CD4-positive, CD25-positive, alpha-beta regulatory T cell (primary cell): Measurements from ENCODE around the gene SMPD4. TPM values are rescaled to one million over a fixed set of nuclear protein-coding genes. Genes with fewer than 3 reads are reported as not detected.
"Not testable (repeated sequence)": the region's sequence is repeated elsewhere in the genome, so short reads cannot be mapped to it uniquely, and the experiment has no call there.

Source experiments
- ATAC-seq, 2 donors: fragments of 150-1000 bp; cut with Tn5 transposase; one replicate each; pipeline ENCODE4 v1.10.0; 2021; ENCODE audit warnings: low read depth in 2 of 2, moderate number of reproducible peaks in 2 of 2, moderate library complexity in 1 of 2
- DNase-seq, 3 donors: peaks; one replicate each; pipeline versions ENCODE4 v3.0.0 to v3.0.0-alpha.2; 2012 to 2022; ENCODE audit warnings: mixed read lengths in 1 of 3
- H3K27ac ChIP-seq: one replicate; pipeline ENCODE4 v1.7.0; 2013; ENCODE audit warnings: mild to moderate bottlenecking, low read length; ENCODE audit not compliant: insufficient read depth, poor library complexity, severe bottlenecking
- H3K27me3 ChIP-seq: one replicate; pipeline ENCODE4 v1.7.0; 2013; ENCODE audit warnings: low read length; ENCODE audit not compliant: control insufficient read depth, insufficient read depth
- H3K36me3 ChIP-seq: one replicate; pipeline ENCODE4 v1.7.0; 2013; ENCODE audit warnings: mild to moderate bottlenecking, low read length, moderate library complexity; ENCODE audit not compliant: control insufficient read depth, insufficient read depth
- H3K4me1 ChIP-seq: 2 replicates; pipeline ENCODE4 v1.7.0; 2013; ENCODE audit warnings: mild to moderate bottlenecking, low read length; ENCODE audit not compliant: insufficient read depth, control insufficient read depth, poor library complexity, severe bottlenecking
- H3K4me3 ChIP-seq: one replicate; pipeline ENCODE4 v1.7.0; 2013; ENCODE audit warnings: low read depth, mild to moderate bottlenecking, low read length, moderate library complexity
- H3K9me3 ChIP-seq, 2 experiments: 1 replicate in 1 of 2; 2 replicates in 1 of 2; pipeline ENCODE4 v1.7.0; 2013; ENCODE audit warnings: low read length in 2 of 2, mild to moderate bottlenecking in 1 of 2, moderate library complexity in 1 of 2; ENCODE audit not compliant: control insufficient read depth in 2 of 2
- H3K27ac Mint-ChIP-seq, 3 donors: one replicate each; pipeline ENCODE4 v1.8.0; 2020 to 2022; ENCODE audit warnings: mild to moderate bottlenecking in 3 of 3, mixed read lengths in 3 of 3, moderate library complexity in 2 of 3
- H3K27me3 Mint-ChIP-seq: one replicate; pipeline ENCODE4 v1.8.0; 2022; ENCODE audit warnings: mild to moderate bottlenecking, mixed read lengths
- H3K36me3 Mint-ChIP-seq: one replicate; pipeline ENCODE4 v1.8.0; 2020; ENCODE audit warnings: mixed read lengths
- H3K4me1 Mint-ChIP-seq, 4 donors: one replicate each; pipeline ENCODE4 v1.8.0; 2020 to 2022; ENCODE audit warnings: mixed read lengths in 4 of 4, mild to moderate bottlenecking in 1 of 4
- H3K4me3 Mint-ChIP-seq, 4 donors: one replicate each; pipeline ENCODE4 v1.8.0; 2020 to 2022; ENCODE audit warnings: mild to moderate bottlenecking in 4 of 4, mixed read lengths in 4 of 4, moderate library complexity in 3 of 4
- H3K9me3 Mint-ChIP-seq, 7 donors: one replicate each; pipeline ENCODE4 v1.8.0; 2020 to 2022; ENCODE audit warnings: mixed read lengths in 7 of 7, mild to moderate bottlenecking in 3 of 7, moderate library complexity in 2 of 7
- polyA plus RNA-seq, 4 donors: library from polyadenylated mRNA; unstranded; fragments of 300-500 nt; fragmentation: Illumina TruSeq; gene quantifications; one replicate each; pipeline ENCODE4 v1.2.3, GENCODE V29; 2021
- total RNA-seq: library from RNA; stranded (reverse); gene quantifications from one replicate; pipeline ENCODE4 v1.2.3, GENCODE V29; 2022

The SMPD4 gene
- total and polyA plus RNA-seq, 5 donors from 2014 or later, result 22.4 to 78.7 (median 31.3) TPM

GRCh38 chr2:130155956-130156623 lies 25.3 kb downstream of the SMPD4 start:
- not testable (repeated sequence) for H3K9me3 Mint-ChIP-seq, H3K4me3 Mint-ChIP-seq, H3K4me1 ChIP-seq, H3K27me3 Mint-ChIP-seq, ATAC-seq, H3K4me1 Mint-ChIP-seq, H3K27ac ChIP-seq, H3K4me3 ChIP-seq, H3K9me3 ChIP-seq, H3K27me3 ChIP-seq, H3K27ac Mint-ChIP-seq
- peak in 1 of 3 donors; percentile 17 for DNase-seq
- H3K36me3 Mint-ChIP-seq, result peaks cover 10% of the 10 kb centered on the region
- peaks cover 13% of the 10 kb centered on the region for H3K36me3 ChIP-seq

- H3K9me3 ChIP-seq, result no peaks in the 10 kb centered on the region
- H3K4me3 ChIP-seq, result no peak overlapping the region
- no peak overlapping the region for H3K27ac ChIP-seq
- Mint-ChIP-seq H3K4me1 (no peaks in the 10 kb centered on the region), H3K4me3 (no peak overlapping the region), H3K9me3 (peaks cover 0 to 2% (median 0%) of the 10 kb centered on the region in 7 donors), H3K36me3 (peaks cover 13% of the 10 kb centered on the region), H3K27ac (no peak overlapping the region), H3K27me3 (no peaks in the 10 kb centered on the region)
- DNase-seq (no peak), ATAC-seq (no peak)
- H3K4me1 ChIP-seq, result no peaks in the 10 kb centered on the region
- H3K27me3 ChIP-seq, result no peaks in the 10 kb centered on the region
- peaks cover 13% of the 10 kb centered on the region for H3K36me3 ChIP-seq
Observed at GRCh38 chr2:130154773-130155765, 26.3 kb downstream of the SMPD4 start.

- H3K4me3 Mint-ChIP-seq, H3K27ac Mint-ChIP-seq, H3K9me3 ChIP-seq, H3K27me3 Mint-ChIP-seq, H3K27ac ChIP-seq, H3K4me3 ChIP-seq, H3K4me1 ChIP-seq, H3K27me3 ChIP-seq, H3K4me1 Mint-ChIP-seq, DNase-seq, H3K9me3 Mint-ChIP-seq, ATAC-seq: not testable (repeated sequence)
- peaks cover 13% of the 10 kb centered on the region for H3K36me3 Mint-ChIP-seq
- peaks cover 13% of the 10 kb centered on the region for H3K36me3 ChIP-seq
Observed at GRCh38 chr2:130154423-130154770, 27.0 kb downstream of the SMPD4 start.

- not testable (repeated sequence) for H3K4me1 Mint-ChIP-seq, H3K9me3 ChIP-seq, H3K27me3 ChIP-seq, H3K9me3 Mint-ChIP-seq, H3K4me3 ChIP-seq, ATAC-seq, DNase-seq, H3K27me3 Mint-ChIP-seq, H3K4me1 ChIP-seq, H3K27ac Mint-ChIP-seq, H3K27ac ChIP-seq, H3K4me3 Mint-ChIP-seq
- peaks cover 13% of the 10 kb centered on the region for H3K36me3 Mint-ChIP-seq
- peaks cover 13% of the 10 kb centered on the region for H3K36me3 ChIP-seq
Observed at GRCh38 chr2:130153721-130154422, 27.5 kb downstream of the SMPD4 start.

- Mint-ChIP-seq H3K27ac (no peak overlapping the region), H3K4me3 (no peak overlapping the region), H3K27me3 (no peaks in the 10 kb centered on the region), H3K4me1 (no peaks in the 10 kb centered on the region), H3K36me3 (peaks cover 13% of the 10 kb centered on the region), H3K9me3 (peaks cover 0 to 2% (median 0%) of the 10 kb centered on the region in 7 donors)
- Histone ChIP-seq H3K4me3 (no peak overlapping the region), H3K36me3 (peaks cover 13% of the 10 kb centered on the region), H3K4me1 (no peaks in the 10 kb centered on the region), H3K27me3 (no peaks in the 10 kb centered on the region), H3K27ac (no peak overlapping the region), H3K9me3 (no peaks in the 10 kb centered on the region)
- no peak for ATAC-seq
- DNase-seq, result no peak
Observed at GRCh38 chr2:130152816-130153595, 28.4 kb downstream of the SMPD4 start.

- H3K9me3 ChIP-seq, H3K4me3 ChIP-seq, H3K4me3 Mint-ChIP-seq, H3K4me1 Mint-ChIP-seq, H3K9me3 Mint-ChIP-seq, H3K27me3 Mint-ChIP-seq, DNase-seq, ATAC-seq, H3K4me1 ChIP-seq, H3K27ac Mint-ChIP-seq, H3K27ac ChIP-seq, H3K27me3 ChIP-seq: not testable (repeated sequence)
- peaks cover 13% of the 10 kb centered on the region for H3K36me3 ChIP-seq
- peaks cover 13% of the 10 kb centered on the region for H3K36me3 Mint-ChIP-seq
Observed at GRCh38 chr2:130152136-130152815, 29.1 kb downstream of the SMPD4 start.

GRCh38 chr2:130151145-130151512 lies 30.3 kb downstream of the SMPD4 start:
- not testable (repeated sequence) for H3K4me1 Mint-ChIP-seq, H3K4me1 ChIP-seq, DNase-seq, H3K27ac Mint-ChIP-seq, H3K27ac ChIP-seq, H3K4me3 ChIP-seq, H3K36me3 Mint-ChIP-seq, ATAC-seq, H3K27me3 ChIP-seq, H3K9me3 ChIP-seq, H3K4me3 Mint-ChIP-seq, H3K9me3 Mint-ChIP-seq
- peaks cover 13% of the 10 kb centered on the region for H3K27me3 Mint-ChIP-seq
- peaks cover 13% of the 10 kb centered on the region for H3K36me3 ChIP-seq
